GM19351 (cell line): ENCODE data around the gene CRADD.

Source experiments
- ATAC-seq: cut with Tn5 transposase; IDR thresholded peaks from one replicate; pipeline ENCODE4 v1.9.1; 2021; ENCODE audit warnings: mild to moderate bottlenecking, moderate library complexity; ENCODE audit not compliant: unreplicated experiment

CRADD gene

DNA sequence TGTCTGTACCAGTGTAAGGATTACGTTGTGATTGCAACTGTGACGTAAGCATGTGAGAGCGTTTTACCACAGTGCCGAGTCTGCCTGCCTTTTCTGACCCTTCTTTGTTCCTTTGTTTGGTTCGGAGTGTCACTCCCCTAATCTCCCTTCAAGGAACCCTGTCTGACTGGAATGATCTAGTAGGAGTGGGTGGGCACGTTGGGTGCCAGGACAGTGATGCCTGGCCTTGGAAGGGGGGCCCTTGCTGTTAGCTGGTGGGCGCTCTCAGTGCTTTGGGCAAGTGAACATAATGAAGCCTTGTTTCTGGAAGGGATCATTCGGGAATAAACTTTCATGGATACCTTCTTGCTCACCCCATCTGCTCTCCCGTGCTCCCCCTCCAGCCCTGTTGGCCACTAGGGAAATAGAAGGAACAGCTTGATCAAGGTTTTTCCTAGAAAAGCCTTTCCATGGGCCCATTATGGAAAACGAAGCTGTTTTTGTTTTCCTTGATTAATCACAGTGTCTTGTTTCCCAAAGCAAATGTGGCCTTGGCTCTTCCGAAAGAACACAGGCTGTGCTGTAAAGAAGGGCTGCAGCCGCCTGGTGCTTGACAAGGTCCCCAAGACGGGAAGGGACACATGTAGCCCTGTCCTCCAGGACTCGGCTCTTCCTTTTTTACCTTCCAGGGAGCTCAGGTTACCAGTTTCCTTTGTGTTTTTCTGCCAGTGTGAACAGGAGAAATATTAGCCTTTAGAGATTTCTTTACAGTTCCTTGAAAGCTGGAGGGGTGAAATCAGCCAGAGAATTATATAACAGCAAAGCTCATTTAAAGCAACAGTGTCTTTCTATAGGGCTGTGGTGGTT lies 215.5 kb downstream of the CRADD start:
- ATAC-seq, result no peak

DNA sequence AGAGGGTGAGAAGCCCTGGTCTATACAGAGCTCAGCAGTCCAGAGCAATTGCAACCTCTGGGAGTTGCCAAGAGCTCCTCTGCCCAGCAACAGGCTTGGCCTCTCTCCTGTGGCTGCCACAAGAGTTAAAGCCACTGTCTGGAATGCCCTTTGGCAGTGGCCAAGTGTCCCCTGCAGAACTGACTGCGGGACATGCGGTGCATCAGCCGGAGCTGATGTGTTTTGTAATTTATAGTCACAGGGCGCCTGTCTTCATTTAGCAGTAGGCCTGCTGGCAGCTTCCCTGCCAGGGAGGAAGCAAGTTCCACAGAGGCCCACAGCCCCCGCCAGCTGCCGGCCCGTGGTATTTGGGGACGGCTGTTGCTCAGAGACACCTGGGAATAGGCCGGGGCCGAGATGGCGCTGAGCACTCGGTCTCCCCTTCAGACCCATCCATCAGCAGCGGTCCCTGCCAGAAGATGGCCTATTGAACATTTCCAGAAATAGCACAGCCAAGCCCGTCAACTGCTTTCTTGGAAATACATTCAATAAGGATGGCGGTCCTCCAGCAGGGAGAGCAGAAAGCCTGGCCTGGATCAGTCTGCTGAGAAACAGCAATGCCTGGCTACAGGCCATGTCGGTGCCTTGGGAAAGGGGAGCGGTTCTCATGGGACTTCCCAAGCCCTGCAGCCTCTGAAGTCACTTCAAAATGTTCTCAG lies 217.4 kb downstream of the CRADD start:
- ATAC-seq, result no peak

DNA sequence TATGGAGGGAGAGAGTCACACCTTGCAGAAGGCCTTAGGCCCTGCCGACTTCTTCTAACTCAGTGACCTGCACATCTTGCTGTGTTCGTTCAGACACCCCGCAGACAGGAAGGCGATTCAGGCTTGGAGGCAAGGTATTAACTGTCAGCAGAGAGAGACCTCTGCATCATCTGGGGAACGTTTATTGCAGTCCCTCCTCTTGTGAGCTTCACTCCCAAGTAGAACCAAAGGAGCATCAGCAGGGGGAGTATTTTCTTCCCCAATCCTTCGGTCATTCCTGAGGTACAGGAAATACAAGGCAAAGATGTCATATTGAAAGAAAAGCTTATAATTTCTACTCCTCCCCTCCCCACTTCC lies 217.9 kb downstream of the CRADD start:
- ATAC-seq, result no peak

DNA sequence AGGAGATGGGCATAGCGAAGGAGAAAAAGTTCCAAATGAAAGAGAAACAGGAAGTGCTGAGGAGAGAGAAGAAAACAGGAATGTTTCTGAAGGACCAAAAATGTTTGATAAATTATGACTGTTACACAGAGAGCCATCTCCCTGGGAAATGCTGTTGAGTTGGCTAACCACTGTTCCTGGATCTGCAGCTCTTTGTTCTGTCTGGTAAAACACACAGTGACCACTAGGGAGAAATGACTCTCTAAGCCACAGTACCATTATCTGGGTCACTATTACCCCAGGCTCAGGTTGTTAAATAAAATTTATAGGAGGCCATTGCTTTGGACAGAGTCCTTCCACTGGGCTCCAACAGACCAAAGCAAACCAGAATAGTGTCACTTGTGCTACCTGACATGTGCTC lies 219.3 kb downstream of the CRADD start:
- ATAC-seq, result no peak

DNA sequence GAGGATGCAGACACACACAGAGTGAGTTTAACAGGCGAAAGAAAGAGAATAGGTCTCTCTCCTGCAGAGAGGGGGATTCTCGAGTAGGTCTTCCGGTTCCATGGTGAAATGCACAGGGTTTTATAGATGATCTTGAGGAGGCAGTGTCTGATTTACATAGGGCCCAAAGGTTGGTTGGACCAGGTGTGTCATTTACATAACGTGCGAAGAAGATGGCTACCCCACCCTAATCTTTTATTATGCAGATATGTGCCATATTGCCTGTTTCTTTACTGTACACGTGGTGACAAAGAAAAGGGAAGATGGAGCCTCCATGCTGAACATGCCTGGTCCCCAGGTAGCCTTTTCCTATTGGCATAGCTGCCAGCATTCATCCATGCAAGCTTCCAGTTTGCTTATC lies 219.8 kb downstream of the CRADD start:
- ATAC-seq, result no peak

DNA sequence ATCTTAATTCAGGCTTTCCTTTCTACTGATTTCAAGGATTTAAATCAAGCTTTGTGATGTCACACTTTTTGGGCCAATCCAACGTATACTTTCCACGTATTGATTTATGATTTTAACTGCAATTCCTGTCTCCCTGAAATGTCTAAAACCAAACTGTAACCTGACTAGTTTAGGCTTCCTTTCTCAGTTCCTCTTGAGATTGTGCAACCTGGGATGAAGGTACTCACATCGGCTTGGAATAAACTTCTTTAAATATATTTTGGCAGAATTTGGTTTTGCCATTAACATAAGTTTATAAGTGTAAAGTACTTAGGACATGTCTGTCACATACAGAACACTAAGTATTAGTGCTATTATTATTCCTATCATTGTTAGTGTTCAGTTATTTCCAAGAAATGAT lies 224.6 kb downstream of the CRADD start:
- ATAC-seq, result no peak

DNA sequence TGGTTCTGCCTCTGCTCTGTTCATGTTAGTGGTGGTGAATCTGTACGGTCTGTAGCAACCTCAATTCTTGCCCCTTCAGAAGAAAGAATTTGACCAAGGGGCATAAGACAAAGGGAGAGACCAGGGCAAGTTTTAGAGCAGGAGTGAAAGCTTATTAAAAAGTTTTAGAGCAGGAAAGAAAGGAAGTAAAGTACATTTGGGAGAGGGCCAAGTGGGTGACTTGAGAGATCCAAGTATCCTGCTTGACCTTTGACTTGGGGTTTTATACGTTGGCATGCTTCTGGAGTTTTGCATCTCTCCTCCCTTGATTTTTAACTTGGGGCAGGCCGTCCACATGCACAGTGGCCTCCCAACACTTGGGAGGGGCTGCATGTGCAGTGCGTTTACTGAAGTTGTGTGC lies 225.0 kb downstream of the CRADD start:
- ATAC-seq, result no peak

DNA sequence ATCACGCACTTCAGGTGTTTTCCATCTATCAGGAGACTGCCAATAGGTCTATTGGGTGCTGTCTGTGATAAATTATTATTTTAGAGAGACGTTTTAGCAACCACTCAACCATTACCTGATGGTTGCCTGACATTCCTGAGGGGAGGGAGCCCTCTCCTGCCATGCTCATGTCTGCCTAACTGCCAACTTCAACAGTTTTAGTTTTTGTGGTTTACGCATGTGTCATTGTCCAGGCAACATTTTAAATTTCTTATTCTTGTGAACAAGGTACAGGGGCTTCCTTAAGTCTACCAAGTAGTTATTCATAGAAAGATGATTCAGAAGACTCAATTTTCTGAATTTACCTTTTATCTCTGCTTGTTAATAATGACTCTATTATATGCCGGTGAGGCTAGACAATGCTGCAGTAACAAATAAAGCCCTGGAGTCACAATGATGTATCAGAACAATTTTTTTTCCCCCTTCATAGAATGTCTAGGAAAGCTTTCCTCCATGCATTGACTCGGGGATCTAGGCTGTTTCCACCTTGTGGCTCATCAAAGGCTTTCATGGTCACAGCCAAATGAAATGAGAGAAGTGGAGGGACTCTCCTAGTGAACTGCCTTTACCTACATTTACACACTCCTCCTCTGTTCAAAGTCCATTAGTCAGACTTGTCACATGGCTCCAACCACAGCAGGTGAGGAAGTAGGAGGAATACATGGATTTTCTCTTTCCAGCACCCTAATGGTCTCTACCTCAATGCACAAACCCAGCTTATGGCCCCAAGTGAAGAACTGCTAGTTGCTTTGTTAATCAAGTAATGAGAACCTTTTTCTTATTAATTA lies 225.8 kb downstream of the CRADD start:
- ATAC-seq, result no peak

DNA sequence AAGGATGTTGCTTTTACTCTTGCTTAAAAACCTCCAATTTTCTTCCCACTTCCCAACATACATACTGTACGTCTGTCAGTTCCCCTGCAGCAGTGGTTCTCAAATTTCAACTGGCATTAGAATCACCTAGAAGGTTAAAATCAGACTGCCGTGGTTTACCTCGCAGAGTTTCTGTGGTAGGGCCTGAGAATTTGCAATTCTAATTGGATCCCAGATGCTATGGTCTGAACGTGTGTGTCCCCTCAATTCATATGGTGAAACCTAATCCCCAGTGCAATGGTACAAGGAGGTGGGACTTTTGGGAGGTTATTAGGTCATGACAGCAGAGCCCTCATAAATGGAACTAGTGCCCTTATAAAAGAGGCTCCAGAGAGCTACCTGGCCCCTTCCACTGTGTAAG lies 226.9 kb downstream of the CRADD start:
- no peak for ATAC-seq

DNA sequence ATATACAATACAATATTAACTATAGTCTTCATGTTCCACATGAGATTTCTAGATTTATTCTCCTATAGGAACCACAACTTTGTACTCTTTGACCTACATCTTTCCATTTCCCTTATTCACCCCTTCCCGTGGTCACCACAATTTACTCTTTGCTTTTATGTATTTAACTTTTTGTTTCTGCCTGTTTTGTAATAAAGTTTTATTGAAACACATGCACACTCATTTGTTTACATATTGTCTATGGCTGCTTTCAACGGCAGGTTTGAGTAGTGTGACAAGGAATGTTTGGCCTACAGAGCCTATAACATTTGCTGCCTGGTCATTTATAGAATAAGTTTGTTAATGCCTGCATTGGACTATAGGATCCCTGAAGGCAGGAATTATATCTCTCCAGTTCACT lies 231.1 kb downstream of the CRADD start:
- ATAC-seq, result no peak

DNA sequence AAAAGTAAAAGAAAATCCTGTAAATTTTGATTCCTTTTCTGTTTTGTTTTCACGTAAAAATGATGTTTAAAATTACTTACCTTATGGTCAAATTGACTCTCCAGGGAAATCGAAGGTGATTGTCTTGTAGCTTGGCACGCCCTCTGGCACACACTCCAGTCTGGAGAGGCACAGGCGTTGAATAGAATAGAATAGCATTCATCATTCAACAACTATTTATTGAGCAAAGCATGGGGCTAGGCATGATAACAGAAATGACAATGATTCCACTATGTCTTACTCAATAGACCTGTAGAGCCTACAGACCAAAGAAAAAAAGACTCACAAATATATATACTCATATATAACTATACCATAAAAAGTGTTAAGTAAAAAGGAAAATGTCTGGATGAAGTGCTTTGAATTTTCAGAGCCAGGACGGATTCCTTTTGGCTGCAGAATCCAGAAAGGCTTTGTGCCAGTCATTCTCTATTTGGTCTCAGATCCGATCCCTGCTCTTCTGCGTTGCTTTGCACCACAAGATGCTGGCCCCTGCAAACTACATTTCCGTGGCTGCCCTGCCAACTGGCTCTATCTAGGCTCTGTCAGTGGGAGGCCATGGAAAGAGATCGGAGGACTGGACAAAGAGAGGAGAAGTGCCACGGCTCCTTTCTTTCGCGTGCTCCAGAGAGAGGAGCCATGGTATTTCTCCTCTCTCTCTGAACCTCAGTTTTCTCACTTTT lies 231.8 kb downstream of the CRADD start:
- ATAC-seq, result no peak

DNA sequence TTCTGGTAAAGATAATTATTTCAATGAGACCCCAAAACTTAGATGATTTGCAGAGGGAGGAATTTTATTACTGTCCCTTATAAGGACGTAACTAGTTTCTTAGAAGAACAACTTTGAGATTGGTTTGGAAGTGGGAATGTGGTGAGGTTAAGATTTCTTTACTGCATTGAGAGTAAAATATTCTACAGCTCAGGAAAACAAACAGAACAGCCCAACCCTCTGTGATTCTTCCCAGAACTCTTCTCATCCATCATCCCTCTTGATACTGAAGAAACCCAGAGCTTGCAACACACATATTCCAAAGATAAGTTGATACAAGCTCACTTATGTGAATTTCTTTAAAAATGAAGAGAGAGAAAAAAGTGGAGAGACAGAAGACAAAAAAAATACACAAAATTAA lies 234.2 kb downstream of the CRADD start:
- ATAC-seq, result no peak

DNA sequence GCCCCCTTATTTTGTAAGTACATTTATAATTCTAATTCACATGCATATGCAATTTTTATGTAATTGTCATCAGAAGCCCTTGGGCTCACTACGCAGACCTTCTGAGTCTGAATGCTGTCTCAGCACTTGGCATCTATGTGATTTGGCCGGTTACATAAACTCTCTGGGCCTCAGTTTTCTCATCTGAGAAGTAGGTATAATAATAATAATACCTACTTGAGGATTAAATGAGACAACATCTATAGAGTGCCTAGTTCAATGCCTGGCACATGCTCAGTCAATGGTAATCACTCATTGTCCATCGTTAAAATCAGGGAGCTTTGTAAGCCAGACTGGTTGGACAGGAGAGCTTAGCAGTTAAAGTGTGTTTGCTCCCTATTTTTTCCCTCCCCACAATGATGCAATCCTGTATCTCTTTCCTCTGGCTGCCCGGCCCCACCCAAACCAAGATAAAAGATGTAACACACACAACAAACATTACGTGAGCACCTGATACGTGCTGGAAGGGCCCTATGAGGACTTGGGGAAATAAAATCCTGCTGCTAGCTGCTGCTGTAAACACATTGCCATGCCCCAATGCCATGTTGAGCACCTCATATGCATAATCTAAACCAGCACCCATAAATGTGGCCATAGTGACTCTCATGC lies 235.0 kb downstream of the CRADD start:
- no peak for ATAC-seq

DNA sequence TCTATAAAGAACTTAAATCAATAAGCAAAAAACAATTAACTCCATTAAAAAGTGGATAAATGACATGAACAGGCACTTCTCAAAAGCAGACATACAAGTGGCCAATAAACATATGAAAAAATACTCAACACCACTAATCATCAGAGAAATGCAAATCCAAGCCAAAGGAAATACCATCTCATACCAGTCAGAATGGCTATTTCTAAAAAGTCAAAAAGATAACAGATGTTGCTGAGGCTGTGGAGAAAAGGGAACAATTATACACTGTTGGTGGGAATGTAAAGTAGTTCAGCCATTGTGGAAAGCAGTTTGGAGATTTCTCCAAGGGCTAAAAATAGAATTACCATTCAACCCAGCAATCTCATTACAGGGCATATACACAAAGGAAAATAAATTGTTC lies 236.7 kb downstream of the CRADD start:
- no peak for ATAC-seq

DNA sequence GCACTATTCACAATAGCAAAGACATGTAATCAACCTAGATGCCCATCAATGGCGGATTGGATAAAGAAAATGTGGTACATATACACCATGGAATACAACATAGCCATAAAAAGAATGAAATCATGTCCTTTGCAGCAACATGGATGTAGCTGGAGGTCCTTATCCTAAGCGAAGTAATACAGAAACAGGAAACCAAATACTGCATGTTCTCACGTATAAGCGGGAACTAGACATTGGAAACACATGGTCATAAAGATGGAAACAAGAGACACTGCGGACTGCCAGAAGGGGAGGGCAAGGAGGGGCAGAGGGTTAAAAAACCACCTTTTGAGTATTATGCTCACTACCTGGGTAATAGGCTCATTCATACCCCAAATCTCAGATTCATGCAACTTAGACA lies 237.1 kb downstream of the CRADD start:
- ATAC-seq, result no peak

DNA sequence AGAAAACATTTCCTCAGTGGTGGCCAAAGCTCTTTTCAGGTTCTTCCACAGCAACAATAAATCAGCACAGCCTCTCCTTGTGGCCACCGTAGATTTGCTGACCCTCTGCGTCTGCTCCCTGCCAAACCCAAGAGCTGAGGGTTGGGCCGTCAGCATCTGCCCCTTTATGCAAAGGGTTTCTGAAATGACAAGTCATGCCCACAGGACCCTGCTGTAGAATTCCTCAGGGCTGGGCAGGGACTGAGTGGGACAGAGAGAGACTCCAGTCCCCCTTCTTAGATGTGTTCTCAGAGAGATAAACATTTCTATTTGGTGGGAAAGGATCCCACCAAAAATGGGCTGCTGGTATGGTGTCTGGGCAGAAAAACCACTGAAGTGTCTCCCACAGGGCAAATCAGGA lies 238.2 kb downstream of the CRADD start:
- ATAC-seq, result no peak

DNA sequence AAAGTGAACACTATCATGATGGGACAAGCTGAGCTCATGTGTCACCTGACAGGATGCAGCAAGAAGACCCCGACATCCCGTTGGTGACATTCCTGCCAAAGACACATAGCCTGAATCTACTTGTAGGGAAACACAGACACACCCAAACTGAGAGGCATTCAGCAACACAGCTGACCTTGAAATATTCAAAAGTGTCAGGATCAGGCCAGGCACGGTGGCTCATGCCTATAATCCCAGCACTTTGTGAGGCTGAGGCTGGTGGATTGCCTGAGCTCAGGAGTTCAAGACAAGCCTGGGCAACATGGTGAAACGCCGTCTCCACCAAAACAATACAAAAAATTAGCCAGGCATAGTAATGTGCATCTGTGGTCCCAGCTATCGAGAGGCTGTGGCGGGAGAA lies 239.2 kb downstream of the CRADD start:
- no peak for ATAC-seq

DNA sequence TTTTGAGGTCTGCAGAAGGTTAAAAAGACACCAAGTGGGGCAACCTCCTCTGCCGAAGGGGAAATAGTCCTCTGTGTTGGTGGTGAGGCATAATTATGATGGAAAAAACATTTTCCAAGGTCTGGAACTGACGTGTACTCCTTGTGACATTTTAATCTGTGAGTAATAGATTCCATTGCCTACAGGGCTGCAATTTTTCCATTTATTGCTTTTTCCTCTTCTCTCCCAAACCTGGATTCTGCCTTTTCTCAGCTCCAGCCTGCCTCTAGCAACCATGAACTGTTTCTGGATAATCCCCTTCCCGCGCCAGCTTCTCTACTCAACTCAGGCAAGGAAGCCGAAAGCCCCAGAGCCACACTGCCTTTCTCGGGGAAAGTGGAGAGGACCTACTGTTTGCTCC lies 241.1 kb downstream of the CRADD start:
- ATAC-seq, result no peak

DNA sequence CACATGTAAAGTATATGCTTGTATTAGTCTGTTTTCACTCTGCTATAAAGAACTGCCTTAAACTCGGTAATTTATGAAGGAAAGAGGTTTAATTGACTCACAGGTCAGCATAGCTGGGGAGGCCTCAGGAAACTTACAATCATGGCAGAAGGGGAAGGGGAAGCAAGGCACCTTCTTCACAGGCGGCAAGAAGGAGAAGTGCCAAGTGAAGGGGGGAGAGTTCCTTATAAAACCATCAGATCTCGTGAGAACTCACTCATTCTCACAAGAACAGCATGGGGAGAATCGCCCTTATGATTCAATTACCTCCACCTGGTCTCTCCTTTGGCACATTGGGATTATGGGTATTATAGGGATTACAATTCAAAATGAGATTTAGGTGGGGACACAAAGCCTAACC lies 241.7 kb downstream of the CRADD start:
- no peak for ATAC-seq

DNA sequence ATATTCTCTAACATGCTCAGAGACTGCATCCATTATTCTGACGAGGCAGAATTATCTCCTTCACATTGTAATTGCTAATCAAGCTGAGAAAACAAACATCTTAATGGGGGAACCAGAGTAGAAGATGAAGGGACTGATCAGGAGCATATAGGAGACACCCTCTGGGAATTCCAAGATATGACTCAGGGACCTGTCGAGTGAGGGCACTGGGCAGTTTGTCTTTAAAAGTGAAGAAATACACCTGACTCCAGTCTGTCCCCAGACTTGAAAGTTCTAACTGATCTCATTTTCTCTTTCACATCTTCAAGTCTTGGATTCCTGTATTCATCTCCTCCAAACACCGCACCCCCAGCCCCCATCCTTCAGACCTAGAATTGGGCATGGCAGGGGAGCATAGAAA lies 244.3 kb downstream of the CRADD start:
- no peak for ATAC-seq

DNA sequence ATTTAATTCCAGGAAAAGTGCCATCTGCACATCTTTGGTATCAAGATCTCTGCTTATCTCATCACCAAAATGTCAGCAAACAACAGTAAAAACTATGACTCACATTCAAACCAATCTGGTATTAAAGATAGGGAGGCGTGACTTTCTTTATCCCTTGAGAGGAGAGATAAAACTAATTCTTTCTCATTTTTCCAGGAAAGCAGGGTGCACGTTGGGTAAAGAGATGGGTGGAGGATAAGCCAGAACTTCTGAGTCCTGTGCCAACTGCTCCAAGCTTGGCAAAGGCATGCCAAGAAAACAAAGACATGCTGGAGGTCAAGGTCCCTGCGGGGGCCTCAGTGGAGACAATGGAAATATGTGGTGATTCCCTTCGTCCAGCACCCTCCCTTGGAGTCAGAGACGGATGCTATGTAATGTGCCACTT lies 245.4 kb downstream of the CRADD start:
- ATAC-seq, result no peak
